Measurements from ENCODE around the gene GALNT10.

Gene GALNT10

DNA sequence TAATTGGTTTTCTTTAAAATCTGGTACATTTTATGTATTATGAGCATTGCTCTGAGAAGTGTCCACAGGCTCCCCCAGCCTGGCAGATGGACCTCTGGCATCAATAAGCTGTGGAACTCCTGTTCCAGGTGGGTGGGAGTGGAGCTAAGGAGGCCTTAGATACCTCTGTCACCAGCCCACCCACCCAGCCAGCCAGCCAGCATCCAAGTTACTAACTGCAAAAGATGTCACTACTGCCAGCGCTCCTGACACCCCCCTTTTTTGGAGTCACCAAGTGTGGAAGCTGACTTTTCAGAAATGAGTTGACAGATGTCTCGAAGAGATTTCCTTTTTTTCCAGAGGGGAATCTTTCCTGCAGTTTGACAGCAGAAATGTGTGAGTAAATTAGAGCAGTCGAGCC, 111.2 kb downstream of the GALNT10 start:
- TF ChIP-seq, protein P1, sequence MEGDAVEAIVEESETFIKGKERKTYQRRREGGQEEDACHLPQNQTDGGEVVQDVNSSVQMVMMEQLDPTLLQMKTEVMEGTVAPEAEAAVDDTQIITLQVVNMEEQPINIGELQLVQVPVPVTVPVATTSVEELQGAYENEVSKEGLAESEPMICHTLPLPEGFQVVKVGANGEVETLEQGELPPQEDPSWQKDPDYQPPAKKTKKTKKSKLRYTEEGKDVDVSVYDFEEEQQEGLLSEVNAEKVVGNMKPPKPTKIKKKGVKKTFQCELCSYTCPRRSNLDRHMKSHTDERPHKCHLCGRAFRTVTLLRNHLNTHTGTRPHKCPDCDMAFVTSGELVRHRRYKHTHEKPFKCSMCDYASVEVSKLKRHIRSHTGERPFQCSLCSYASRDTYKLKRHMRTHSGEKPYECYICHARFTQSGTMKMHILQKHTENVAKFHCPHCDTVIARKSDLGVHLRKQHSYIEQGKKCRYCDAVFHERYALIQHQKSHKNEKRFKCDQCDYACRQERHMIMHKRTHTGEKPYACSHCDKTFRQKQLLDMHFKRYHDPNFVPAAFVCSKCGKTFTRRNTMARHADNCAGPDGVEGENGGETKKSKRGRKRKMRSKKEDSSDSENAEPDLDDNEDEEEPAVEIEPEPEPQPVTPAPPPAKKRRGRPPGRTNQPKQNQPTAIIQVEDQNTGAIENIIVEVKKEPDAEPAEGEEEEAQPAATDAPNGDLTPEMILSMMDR (IDR thresholded peaks at IDR 0.05; ENCODE audit: borderline replicate concordance, insufficient read depth, low read depth, low read length), result no peak

DNA sequence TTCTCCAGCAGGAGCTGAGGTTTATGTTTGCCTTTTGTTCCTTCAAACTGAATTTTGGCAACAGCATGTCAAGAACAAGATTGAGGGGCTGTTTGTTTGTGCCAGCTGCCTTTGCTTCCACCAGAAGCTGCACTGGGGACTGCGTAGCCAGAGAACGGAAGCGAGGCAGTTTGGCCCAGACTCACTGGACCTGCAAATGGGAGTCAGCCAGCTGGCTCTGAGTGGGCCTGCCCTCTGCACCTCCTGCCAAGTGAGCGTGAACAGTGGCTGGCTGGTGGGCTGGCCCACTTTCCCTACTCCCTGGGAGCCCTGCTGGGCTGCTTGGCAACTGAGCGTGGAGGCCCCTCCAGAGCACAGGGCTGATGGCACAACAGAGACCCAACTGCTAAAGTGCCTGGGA, 111.6 kb downstream of the GALNT10 start:
- H3K4me3 ChIP-seq (ENCODE audit: low read depth, low read length), result no peak overlapping the region
- TF ChIP-seq, protein P1 (IDR thresholded peaks at IDR 0.05; ENCODE audit: borderline replicate concordance, insufficient read depth, low read depth, low read length), result no peak

More for the DNA sequence above, 111.2 kb downstream of the GALNT10 start:
- no peak overlapping the region for H3K4me3 ChIP-seq (ENCODE audit: low read depth, low read length)

DNA sequence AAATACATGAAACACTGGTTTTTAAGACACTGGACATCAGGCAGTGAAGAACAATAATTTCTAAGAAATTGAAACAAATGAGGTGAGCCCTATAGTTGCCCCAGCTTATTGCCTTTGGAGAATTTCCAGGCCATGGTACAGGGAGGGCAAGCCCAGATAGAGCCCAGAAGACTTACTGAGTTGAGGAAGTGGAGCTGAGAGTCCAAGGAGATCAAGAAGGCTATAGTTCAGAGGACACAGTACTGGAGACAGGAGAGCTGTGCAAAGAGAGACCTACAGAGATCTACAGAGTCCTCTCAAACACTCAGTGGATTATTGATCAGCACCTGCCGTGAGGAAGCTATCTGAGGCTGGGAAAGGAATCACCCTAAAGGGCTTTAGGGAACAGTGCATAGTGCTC, 112.6 kb downstream of the GALNT10 start:
- H3K4me3 ChIP-seq (ENCODE audit: low read depth, low read length), result no peak overlapping the region
- TF ChIP-seq, protein P1 (IDR thresholded peaks at IDR 0.05; ENCODE audit: borderline replicate concordance, insufficient read depth, low read depth, low read length), result no peak

DNA sequence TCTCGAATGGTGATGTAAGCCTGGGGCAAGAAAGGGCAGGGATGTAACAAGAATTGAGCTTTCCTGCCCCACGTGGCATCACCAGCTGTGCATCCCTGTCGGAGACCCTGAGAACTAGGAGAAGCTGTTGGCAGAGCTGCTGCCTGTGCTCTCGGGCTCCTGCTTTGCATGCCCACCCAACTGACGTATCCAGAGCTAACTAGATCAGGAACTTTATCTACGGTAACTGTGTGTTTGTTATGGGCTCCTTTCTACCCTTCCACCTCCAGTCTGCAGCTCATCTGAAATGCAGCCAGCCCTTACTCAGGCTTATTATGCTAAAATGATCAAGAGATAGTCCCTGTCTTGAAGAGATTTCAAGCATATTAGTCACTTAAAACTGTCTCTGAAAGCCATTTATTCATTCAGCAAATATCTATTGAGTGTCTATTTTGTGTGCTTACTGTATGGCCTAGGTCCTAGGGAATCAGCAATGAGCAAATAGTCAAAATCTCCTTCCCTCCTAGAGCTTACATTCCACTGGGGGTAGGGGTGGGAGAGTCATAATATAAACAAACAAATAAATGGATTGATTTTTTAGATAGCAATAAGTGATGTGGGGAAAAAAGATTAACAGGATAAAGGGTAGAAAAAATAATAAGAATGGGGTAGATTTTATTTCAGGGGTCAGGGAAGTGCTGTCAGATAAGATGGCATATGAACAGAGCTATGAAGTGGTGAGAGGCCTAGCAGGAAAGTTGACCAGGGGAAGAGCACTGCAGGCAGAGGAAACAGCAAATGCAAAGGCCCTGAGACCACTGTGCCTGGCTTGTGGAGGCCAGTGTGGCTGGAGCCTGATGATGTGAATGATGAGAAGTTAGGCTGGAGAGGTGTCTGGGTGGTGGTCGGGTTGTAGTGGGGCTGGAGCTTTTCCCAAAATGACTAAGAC, 118.2 kb downstream of the GALNT10 start:
- no peak overlapping the region for H3K4me3 ChIP-seq (ENCODE audit: low read depth, low read length)
- TF ChIP-seq, protein P1 (IDR thresholded peaks at IDR 0.05; ENCODE audit: borderline replicate concordance, insufficient read depth, low read depth, low read length), result no peak

DNA sequence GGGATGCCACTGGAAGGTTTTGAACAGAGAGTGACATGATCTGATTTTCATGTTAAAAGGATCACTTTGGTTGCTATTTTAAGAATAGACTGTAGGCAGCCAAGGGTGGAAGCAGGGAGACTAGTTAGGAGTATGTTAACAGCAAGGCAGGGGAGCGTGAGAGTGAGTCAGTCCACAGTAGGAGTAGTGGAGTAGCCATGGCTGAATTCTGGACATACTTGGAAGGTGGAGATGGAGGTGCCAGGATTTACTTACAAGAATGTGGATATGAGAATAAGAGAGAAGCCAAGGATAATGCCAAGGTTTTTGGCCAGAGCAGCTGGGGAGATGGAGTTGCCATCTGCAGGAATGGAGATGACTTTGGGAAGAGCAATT, 118.8 kb downstream of the GALNT10 start:
- TF ChIP-seq, protein P1 (IDR thresholded peaks at IDR 0.05; ENCODE audit: borderline replicate concordance, insufficient read depth, low read depth, low read length), result no peak
- no peak overlapping the region for H3K4me3 ChIP-seq (ENCODE audit: low read depth, low read length)

DNA sequence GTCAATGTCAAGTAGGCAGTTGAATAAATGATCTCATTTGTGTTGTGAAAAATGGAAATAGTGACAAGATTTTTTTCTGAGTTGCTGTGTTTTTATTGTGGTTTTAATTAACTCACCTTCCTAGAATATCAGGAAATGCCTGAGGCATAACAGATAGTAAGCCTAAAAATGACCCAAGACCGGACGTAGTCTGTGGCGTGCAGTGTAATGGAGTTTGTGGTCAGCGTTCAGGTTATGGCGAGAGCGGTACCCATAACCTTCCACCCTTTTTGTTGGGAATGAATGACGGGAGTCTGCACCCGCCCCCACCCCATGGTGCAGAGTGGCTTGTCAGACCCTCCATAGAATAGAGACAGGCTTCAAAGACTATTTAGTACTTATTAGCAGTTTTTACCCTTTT, 119.3 kb downstream of the GALNT10 start:
- H3K4me3 ChIP-seq (ENCODE audit: low read depth, low read length), result no peak overlapping the region
- TF ChIP-seq, protein P1 (IDR thresholded peaks at IDR 0.05; ENCODE audit: borderline replicate concordance, insufficient read depth, low read depth, low read length), result no peak

DNA sequence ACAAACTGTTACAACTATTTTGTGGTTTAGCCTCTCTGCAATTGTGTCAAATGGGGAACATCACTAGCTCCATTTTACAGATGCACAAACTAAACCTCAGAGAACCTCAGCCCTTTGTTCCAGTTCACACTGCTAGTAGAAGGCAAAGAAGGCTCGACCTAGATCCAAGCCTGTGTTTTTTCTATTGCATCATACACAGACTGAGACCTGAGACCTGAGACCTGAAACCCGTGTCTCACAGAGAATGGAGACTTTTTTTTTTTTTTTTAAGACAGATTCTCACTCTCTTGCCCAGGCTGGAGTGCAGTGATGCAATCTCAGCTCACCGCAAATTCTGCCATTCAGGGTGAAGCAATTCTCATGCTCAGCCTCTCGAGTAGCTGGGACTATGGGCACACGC, 120.8 kb downstream of the GALNT10 start:
- TF ChIP-seq, protein P1 (IDR thresholded peaks at IDR 0.05; ENCODE audit: borderline replicate concordance, insufficient read depth, low read depth, low read length), result no peak
- H3K4me3 ChIP-seq (ENCODE audit: low read depth, low read length), result no peak overlapping the region

Data from GM12875 (cell line).